Smooth muscle cell (in vitro differentiated cells): ENCODE data around the gene COX10. TPM values are rescaled to one million over a fixed set of nuclear protein-coding genes. Genes with fewer than 3 reads are reported as not detected.
"Not testable (repeated sequence)": the region's sequence is repeated elsewhere in the genome, so short reads cannot be mapped to it uniquely, and the experiment has no call there.

Experiments used
- DNase-seq: peaks from one replicate; lab custom pipeline; 2025; ENCODE audit not compliant: unreplicated experiment; lab: John Stamatoyannopoulos, UW
- H2AFZ ChIP-seq: fragments of 200-600 bp; sonication (generic); 2 replicates; pipeline ENCODE4 v1.6.0; 2016; ENCODE audit warnings: antibody characterized with exemption, low read depth, mild to moderate bottlenecking
- H3F3A ChIP-seq: fragments of 200-600 bp; sonication (generic); 2 replicates; pipeline ENCODE4 v1.6.0; 2017; ENCODE audit warnings: antibody characterized with exemption, low read depth
- H3K27ac ChIP-seq: fragments of 200-600 bp; sonication (generic); 2 replicates; pipeline ENCODE4 v1.5.1; 2016; ENCODE audit warnings: low read depth, mild to moderate bottlenecking
- H3K27me3 ChIP-seq: fragments of 200-600 bp; sonication (generic); 2 replicates; pipeline ENCODE4 v1.6.1; 2016; ENCODE audit warnings: low read depth, mild to moderate bottlenecking
- H3K36me3 ChIP-seq: fragments of 200-600 bp; sonication (generic); 2 replicates; pipeline ENCODE4 v1.5.1; 2016; ENCODE audit warnings: low read depth
- H3K4me1 ChIP-seq: fragments of 200-600 bp; sonication (generic); 2 replicates; pipeline ENCODE4 v1.5.1; 2016; ENCODE audit warnings: low read depth
- H3K4me2 ChIP-seq: fragments of 200-600 bp; sonication (generic); 2 replicates; pipeline ENCODE4 v1.6.0; 2016; ENCODE audit warnings: mild to moderate bottlenecking
- H3K4me3 ChIP-seq: fragments of 200-600 bp; sonication (generic); 2 replicates; pipeline ENCODE4 v1.5.1; 2016; ENCODE audit warnings: mild to moderate bottlenecking
- H3K79me2 ChIP-seq: fragments of 200-600 bp; sonication (generic); 2 replicates; pipeline ENCODE4 v1.6.0; 2016; ENCODE audit warnings: low read depth, mild to moderate bottlenecking
- H3K9ac ChIP-seq: fragments of 200-600 bp; sonication (generic); 2 replicates; pipeline ENCODE4 v1.6.0; 2016; ENCODE audit warnings: low read depth
- H3K9me3 ChIP-seq: fragments of 200-600 bp; sonication (generic); replicated peaks from 2 replicates; pipeline ENCODE4 v1.5.1; 2016; ENCODE audit warnings: low read depth
- H4K20me1 ChIP-seq: fragments of 200-600 bp; sonication (generic); 2 replicates; pipeline ENCODE4 v1.6.0; 2016; ENCODE audit warnings: low read depth
- CTCF ChIP-seq: fragments of 200-600 bp; sonication (generic); IDR thresholded peaks from 2 replicates; pipeline ENCODE4 v1.5.1; 2017; ENCODE audit warnings: borderline replicate concordance, mild to moderate bottlenecking, antibody characterized with exemption; ENCODE audit not compliant: insufficient read depth, poor library complexity, severe bottlenecking
- WGBS: methylation state at CpG from one replicate; pipeline ENCODE4 v1.1.7; 2016; ENCODE audit warnings: low lambda C conversion rate; 5-methylcytosine and 5-hydroxymethylcytosine counted together
- polyA plus RNA-seq: library from polyadenylated mRNA; unstranded; fragments of >200 nt; fragmentation: Nextera tagmentation; extraction: Ambion mirVana; gene quantifications from 2 replicates; pipeline ENCODE4 v1.2.1, GENCODE V29; 2016
- total RNA-seq: library from RNA; depleted of rRNA; stranded (reverse); fragments of >200 nt; gene quantifications from 2 replicates; pipeline ENCODE4 v1.2.3, GENCODE V29; 2014

Gene COX10
- total RNA-seq (18.4 and 22.8 TPM in 2 replicates), polyA plus RNA-seq (15.1 and 16.8 TPM in 2 replicates)

- H2AFZ ChIP-seq = peak within 1 kb of the TSS; percentile 99
- peak; percentile 45 for DNase-seq
- H3K27me3 ChIP-seq = no peaks in the 10 kb centered on the region
- no peak for TF ChIP-seq CTCF
- peak within 1 kb of the TSS; percentile 97 for H3K4me3 ChIP-seq
- peak within 1 kb of the TSS; percentile 97 for H3K9ac ChIP-seq
- H3K36me3 ChIP-seq = no peaks in the 10 kb centered on the region
- peak within 1 kb of the TSS; percentile 95 for H3K4me2 ChIP-seq
- H3K9me3 ChIP-seq = no peaks in the 10 kb centered on the region
- WGBS = 1% methylated on average over 43 of the region's 48 CpGs
- peaks cover 53% of the 10 kb centered on the region for H3K79me2 ChIP-seq
- peaks cover 13% of the 10 kb centered on the region for H4K20me1 ChIP-seq
- no peaks in the 10 kb centered on the region for H3F3A ChIP-seq
- H3K4me1 ChIP-seq = peaks cover 12% of the 10 kb centered on the region
- peak within 1 kb of the TSS; percentile 70 for H3K27ac ChIP-seq
Observed at GRCh38 chr17:14069251-14070021, at the start of gene COX10. Gene COX10 (plus strand): TSS chr17:14069504. CDS start chr17:14069606, 102 bp downstream.

- H3K4me3 ChIP-seq, DNase-seq, H3K27ac ChIP-seq, H3F3A ChIP-seq, H3K4me1 ChIP-seq, H3K36me3 ChIP-seq, H4K20me1 ChIP-seq, H3K9me3 ChIP-seq, H3K9ac ChIP-seq, H3K27me3 ChIP-seq, H3K4me2 ChIP-seq, H3K79me2 ChIP-seq, H2AFZ ChIP-seq: not testable (repeated sequence)
- 77% methylated on average over 4 of the region's 9 CpGs for WGBS
Observed at GRCh38 chr17:14021651-14022294, 47.5 kb upstream of the COX10 start.

- not testable (repeated sequence) for H4K20me1 ChIP-seq, H3K4me2 ChIP-seq, H3K79me2 ChIP-seq, H3K27me3 ChIP-seq, H3K9ac ChIP-seq, DNase-seq, H2AFZ ChIP-seq, H3K36me3 ChIP-seq, H3K9me3 ChIP-seq, H3K4me1 ChIP-seq, H3K27ac ChIP-seq, H3F3A ChIP-seq, H3K4me3 ChIP-seq
- 43% methylated on average over 2 of the region's 5 CpGs for WGBS
Observed at GRCh38 chr17:14029755-14030154, 39.5 kb upstream of the COX10 start.

DNA sequence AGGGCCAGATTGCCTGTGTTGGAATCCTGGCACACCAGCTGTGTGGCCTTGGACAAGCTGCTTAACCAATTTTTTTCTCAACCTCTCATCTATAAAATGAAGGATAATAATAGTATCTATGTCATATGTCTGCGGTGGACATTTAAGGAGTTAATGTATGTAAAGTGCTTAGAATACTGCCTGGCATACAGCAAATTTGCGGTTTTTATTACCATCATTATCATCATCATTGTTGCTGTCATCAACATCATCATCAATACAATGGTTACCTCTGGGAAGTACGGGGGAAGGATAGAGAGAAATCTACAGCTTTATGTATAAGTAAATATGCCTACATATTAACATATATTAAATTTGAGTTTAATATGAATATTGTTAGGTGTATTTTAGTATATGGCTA lies 37.1 kb upstream of the COX10 start:
- peaks cover 6% of the 10 kb centered on the region for H3K36me3 ChIP-seq
- WGBS = 96% methylated on average over 3 of the region's 3 CpGs
- no peaks in the 10 kb centered on the region for H3K79me2 ChIP-seq
- DNase-seq = no peak
- H3K4me1 ChIP-seq = no peaks in the 10 kb centered on the region
- H3K4me3 ChIP-seq = no peak overlapping the region
- H3F3A ChIP-seq = no peaks in the 10 kb centered on the region
- H3K9ac ChIP-seq = no peak overlapping the region
- H3K9me3 ChIP-seq = no peaks in the 10 kb centered on the region
- H3K27me3 ChIP-seq = no peaks in the 10 kb centered on the region
- H2AFZ ChIP-seq = no peak overlapping the region
- peaks cover under 1% of the 10 kb centered on the region for H4K20me1 ChIP-seq
- no peak overlapping the region for H3K4me2 ChIP-seq
- no peak for TF ChIP-seq CTCF
- no peak overlapping the region for H3K27ac ChIP-seq
